Transverse colon (tissue), 4 donors: Measurements from ENCODE around the gene NCOA3. TPM values are rescaled to one million over a fixed set of nuclear protein-coding genes. Genes with fewer than 3 reads are reported as not detected.

ENCODE experiments used
- DNase-seq: peaks from one replicate; pipeline ENCODE4 v3.0.0-alpha.2; 2019
- H3K27ac ChIP-seq, 4 donors: fragments of 200-600 bp; sonication (generic); 2 replicates each; pipeline ENCODE4 v1.5.1; 2016 to 2018; ENCODE audit warnings: inconsistent platforms in 4 of 4
- H3K27me3 ChIP-seq: fragments of 200-600 bp; sonication (generic); 2 replicates; pipeline ENCODE4 v1.5.1; 2017; ENCODE audit warnings: inconsistent platforms
- H3K36me3 ChIP-seq, 4 donors: fragments of 200-600 bp; sonication (generic); 2 replicates each; pipeline ENCODE4 v1.5.1; 2017 to 2019; ENCODE audit warnings: inconsistent platforms in 4 of 4
- H3K4me1 ChIP-seq, 4 donors: fragments of 200-600 bp; sonication (generic); 2 replicates each; pipeline ENCODE4 v1.5.1; 2017 to 2020; ENCODE audit warnings: inconsistent platforms in 4 of 4
- H3K4me3 ChIP-seq, 4 donors: fragments of 200-600 bp; sonication (generic); 1 replicate in 1 of 4; 2 replicates in 3 of 4; pipeline versions ENCODE4 v1.5.1 to v1.6.1; 2017 to 2019; ENCODE audit warnings: inconsistent platforms in 4 of 4
- H3K9me3 ChIP-seq, 2 donors: fragments of 200-600 bp; sonication (generic); 2 replicates each; pipeline ENCODE4 v1.5.1; 2017 to 2019; ENCODE audit warnings: inconsistent platforms in 2 of 2
- EP300 ChIP-seq: sonication (generic); formaldehyde crosslinking; IDR thresholded peaks from one replicate; pipeline ENCODE4 v1.6.1; 2017; ENCODE audit warnings: antibody characterized with exemption, low read depth
- POLR2A ChIP-seq: fragments of 450-650 bp; IDR thresholded peaks from one replicate; pipeline ENCODE4 v1.6.1; 2016; ENCODE audit warnings: antibody characterized with exemption, mild to moderate bottlenecking, moderate library complexity
- POLR2AphosphoS5 ChIP-seq, 3 donors: sonication (generic); formaldehyde crosslinking; IDR thresholded peaks; one replicate each; pipeline ENCODE4 v1.6.1; 2016; ENCODE audit warnings: antibody characterized with exemption in 3 of 3
- WGBS, 2 donors: methylation state at CpG; one replicate each; pipeline ENCODE4 v1.1.5; 2018; ENCODE audit warnings: low coverage in 1 of 2; 5-methylcytosine and 5-hydroxymethylcytosine counted together
- in situ Hi-C, 4 donors: fragments of 200-750 bp; cut with MboI; loops; one replicate each; pipeline versions ENCODE4 v1.15.0 to v1.15.1; 2017; ENCODE audit warnings: low sequenced_read_pairs in 3 of 4, low pct_ligation_motif_present in 1 of 4, low pct_unique_long_range_greater_than_20kb in 1 of 4
- intact Hi-C: fragments of 100-400 bp; cut with DNase I; formaldehyde crosslinking; loops from one replicate; pipeline ENCODE4 v1.15.1; 2023; ENCODE audit warnings: low total_unique reads
- total RNA-seq, 4 donors: library from RNA; depleted of rRNA; stranded (reverse); fragments of >200 nt; gene quantifications; one replicate each; pipeline ENCODE4 v1.1.0, GENCODE V29; 2016
- TF ChIP-seq, protein P1 (sequence below), 5 experiments: fragments of 200-600 bp in 3 of 5; fragments of 450-650 bp in 2 of 5; sonication (generic) in 3 of 5; IDR thresholded peaks; 1 replicate in 2 of 5; 2 replicates in 3 of 5; pipeline ENCODE4 v1.5.1; 2016 to 2017; ENCODE audit warnings: antibody characterized with exemption in 5 of 5, inconsistent platforms in 3 of 5, mild to moderate bottlenecking in 2 of 5, moderate library complexity in 1 of 5

Gene NCOA3
- total RNA-seq, 4 donors from 2014 or later, result 9.2 to 39.1 (median 22.3) TPM

DNA sequence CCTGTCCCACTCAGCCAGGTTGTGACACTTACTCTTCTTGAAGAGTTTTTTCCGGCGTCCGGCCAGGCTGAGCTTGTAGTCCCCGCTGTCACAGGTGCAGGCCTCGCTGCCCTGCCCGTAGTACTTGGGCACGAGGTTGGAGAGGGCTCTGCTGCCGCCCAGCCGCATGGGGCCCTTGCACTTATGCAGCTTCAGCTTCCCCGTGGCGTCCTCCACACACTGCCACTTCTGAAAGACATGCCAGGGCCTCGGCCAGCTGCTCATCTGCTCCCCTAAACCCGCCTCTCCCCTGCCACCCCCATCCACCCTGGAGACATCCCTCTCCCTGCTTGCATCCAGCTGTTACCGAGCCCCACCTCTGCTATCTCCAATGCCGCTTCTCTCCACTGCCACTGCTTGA, 170.5 kb downstream of the NCOA3 start:
- Histone ChIP-seq H3K27me3 (no peaks in the 10 kb centered on the region), H3K36me3 (no peaks in the 10 kb centered on the region), H3K4me1 (no peaks in the 10 kb centered on the region), H3K9me3 (no peaks in the 10 kb centered on the region), H3K4me3 (no peak overlapping the region), H3K27ac (no peak overlapping the region)
- TF ChIP-seq POLR2A (no peak), EP300 (no peak), POLR2AphosphoS5 (IDR thresholded peaks at IDR 0.05) (no peak)
- TF ChIP-seq, protein P1, sequence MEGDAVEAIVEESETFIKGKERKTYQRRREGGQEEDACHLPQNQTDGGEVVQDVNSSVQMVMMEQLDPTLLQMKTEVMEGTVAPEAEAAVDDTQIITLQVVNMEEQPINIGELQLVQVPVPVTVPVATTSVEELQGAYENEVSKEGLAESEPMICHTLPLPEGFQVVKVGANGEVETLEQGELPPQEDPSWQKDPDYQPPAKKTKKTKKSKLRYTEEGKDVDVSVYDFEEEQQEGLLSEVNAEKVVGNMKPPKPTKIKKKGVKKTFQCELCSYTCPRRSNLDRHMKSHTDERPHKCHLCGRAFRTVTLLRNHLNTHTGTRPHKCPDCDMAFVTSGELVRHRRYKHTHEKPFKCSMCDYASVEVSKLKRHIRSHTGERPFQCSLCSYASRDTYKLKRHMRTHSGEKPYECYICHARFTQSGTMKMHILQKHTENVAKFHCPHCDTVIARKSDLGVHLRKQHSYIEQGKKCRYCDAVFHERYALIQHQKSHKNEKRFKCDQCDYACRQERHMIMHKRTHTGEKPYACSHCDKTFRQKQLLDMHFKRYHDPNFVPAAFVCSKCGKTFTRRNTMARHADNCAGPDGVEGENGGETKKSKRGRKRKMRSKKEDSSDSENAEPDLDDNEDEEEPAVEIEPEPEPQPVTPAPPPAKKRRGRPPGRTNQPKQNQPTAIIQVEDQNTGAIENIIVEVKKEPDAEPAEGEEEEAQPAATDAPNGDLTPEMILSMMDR (IDR thresholded peaks at IDR 0.05), result no peak
- WGBS, 2 donors, result 93 to 100% methylated on average over 3 to 15 of the region's 15 CpGs
- intact Hi-C loops, result loop anchor here (10.0 kb wide), 1 partner anchor 113 kb away; the partner anchor contains the start of gene SULF2
- no peak for DNase-seq
- in situ Hi-C loops, result no loop called here

DNA sequence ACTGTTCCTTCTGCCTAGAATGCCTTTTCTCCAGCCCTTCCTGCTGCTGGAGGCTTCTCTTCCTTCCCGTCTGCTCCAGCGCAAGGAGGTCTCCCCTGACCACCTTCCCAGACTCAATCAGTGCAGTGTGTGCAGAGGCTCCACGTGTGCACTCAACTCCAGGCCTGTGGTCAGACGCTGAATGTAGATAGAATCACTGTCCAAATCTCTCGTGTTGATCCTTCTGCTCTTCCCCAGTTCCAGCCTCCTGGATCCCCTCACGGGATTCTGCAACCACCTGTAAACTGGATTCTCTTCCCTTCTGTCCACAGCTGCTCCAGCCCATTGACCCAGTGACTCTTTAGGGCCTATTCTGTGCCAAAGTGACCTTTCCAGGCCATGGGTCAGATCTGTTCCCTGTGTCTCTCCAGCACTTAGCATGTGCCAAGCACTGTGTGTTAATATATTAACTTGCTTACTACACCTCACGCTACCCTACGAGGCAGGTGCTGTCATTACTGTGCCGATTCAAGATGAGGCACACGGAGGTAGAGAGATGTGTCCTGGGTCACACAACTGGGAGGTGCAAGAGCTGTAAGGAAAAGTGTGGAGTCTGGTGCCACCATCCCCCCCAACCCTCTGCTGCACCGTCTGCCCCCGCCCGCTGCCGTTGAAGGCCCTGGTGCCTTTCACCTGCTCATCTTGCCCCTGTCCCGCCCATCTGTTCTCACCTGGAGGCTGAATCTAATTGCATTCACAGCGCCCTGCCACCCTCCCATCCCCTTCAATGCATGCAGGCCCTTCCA, 171.4 kb downstream of the NCOA3 start:
- WGBS, 2 donors, result 85% methylated on average over 16 of the region's 16 CpGs; no CpG with 5 or more reads in 1 of the 2 donors
- H3K27me3 ChIP-seq, result no peaks in the 10 kb centered on the region

DNA sequence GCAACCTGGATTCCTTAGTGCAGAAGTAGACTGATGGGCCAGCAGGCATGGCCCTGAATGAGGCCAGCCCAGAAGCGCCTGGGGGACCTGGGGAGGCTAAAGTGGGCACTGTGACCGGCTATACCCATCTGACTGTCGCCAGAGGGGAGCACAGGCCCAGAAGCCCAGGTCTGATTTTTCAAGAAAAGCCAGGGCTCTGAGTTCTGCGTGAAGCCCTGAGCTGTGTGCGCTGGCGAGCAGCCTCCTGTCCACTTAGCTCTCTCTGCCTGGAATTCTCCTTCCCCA, 171.9 kb downstream of the NCOA3 start:
- H3K36me3 ChIP-seq, result no peaks in the 10 kb centered on the region
- H3K4me3 ChIP-seq, result no peak overlapping the region
- no peak for DNase-seq
- in situ Hi-C loops, result no loop called here
- H3K27me3 ChIP-seq, result no peaks in the 10 kb centered on the region
- no peak overlapping the region for H3K27ac ChIP-seq
- no peaks in the 10 kb centered on the region for H3K9me3 ChIP-seq
- no peaks in the 10 kb centered on the region for H3K4me1 ChIP-seq
- 88% methylated on average over 6 of the region's 6 CpGs; no CpG with 5 or more reads in 1 of the 2 donors for WGBS, 2 donors
- intact Hi-C loops, result loop anchor here (10.0 kb wide), 1 partner anchor 111 kb away; the partner anchor contains the start of gene SULF2
- TF ChIP-seq EP300, result no peak
- no peak for TF ChIP-seq POLR2AphosphoS5 (IDR thresholded peaks at IDR 0.05)
- no peak for TF ChIP-seq POLR2A
- TF ChIP-seq, protein P1 (IDR thresholded peaks at IDR 0.05), result no peak

More for the DNA sequence above, 171.4 kb downstream of the NCOA3 start:
- in situ Hi-C loops, result no loop called here
- no peaks in the 10 kb centered on the region for H3K4me1 ChIP-seq
- no peak for TF ChIP-seq EP300
- TF ChIP-seq POLR2AphosphoS5 (IDR thresholded peaks at IDR 0.05), result no peak
- TF ChIP-seq, protein P1 (IDR thresholded peaks at IDR 0.05), result no peak
- TF ChIP-seq POLR2A, result no peak
- DNase-seq, result no peak
- H3K4me3 ChIP-seq, result no peak overlapping the region
- intact Hi-C loops, result loop anchor here (10.0 kb wide), 1 partner anchor 112 kb away; the partner anchor contains the start of gene SULF2
- H3K27ac ChIP-seq, result no peak overlapping the region
- H3K9me3 ChIP-seq, result no peaks in the 10 kb centered on the region
- H3K36me3 ChIP-seq, result no peaks in the 10 kb centered on the region

DNA sequence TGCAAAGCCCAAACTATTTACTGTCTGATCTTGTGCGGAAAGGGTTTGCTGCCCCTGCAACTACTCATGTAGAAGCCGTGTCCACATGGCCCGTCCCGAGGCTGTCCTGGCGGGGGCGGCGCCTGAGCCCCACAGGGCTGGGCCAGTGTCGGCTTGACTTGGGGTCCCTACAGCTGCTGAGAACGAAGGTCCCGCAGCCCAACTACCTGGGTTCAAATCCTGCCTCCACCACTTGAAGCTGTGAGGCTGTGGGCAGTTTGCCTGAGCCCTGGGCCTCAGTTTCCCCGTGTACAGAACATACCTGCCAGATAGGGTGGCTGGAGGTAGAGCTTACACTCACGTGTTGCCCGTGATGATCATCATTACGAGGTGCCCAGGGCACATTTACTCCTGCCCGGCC, 172.5 kb downstream of the NCOA3 start:
- H3K4me3 ChIP-seq, result no peak overlapping the region
- intact Hi-C loops (loop anchor here (10.0 kb wide), 1 partner anchor 111 kb away; the partner anchor contains the start of gene SULF2), in situ Hi-C loops (no loop called here)
- H3K27ac ChIP-seq, result no peak overlapping the region
- H3K27me3 ChIP-seq, result no peaks in the 10 kb centered on the region
- DNase-seq, result no peak
- H3K36me3 ChIP-seq, result no peaks in the 10 kb centered on the region
- no peak for TF ChIP-seq EP300
- TF ChIP-seq POLR2AphosphoS5 (IDR thresholded peaks at IDR 0.05), result no peak
- TF ChIP-seq, protein P1 (IDR thresholded peaks at IDR 0.05), result no peak
- TF ChIP-seq POLR2A, result no peak
- no peaks in the 10 kb centered on the region for H3K4me1 ChIP-seq
- H3K9me3 ChIP-seq, result no peaks in the 10 kb centered on the region
- WGBS, 2 donors, result 98% methylated on average over 12 of the region's 15 CpGs; no CpG with 5 or more reads in 1 of the 2 donors
